TTC549 (cell line): ENCODE data around the gene PDE12.
A peak's percentile ranks its signal among the peaks of the same experiment; 100 is the strongest.
"Not testable (repeated sequence)": the region's sequence is repeated elsewhere in the genome, so short reads cannot be mapped to it uniquely, and the experiment has no call there.

Experiments
- FAIRE-seq: peaks from 2 replicates; lab custom pipeline; 2012; peaks lifted over from hg19 to GRCh38; lab: Jason Lieb, UNC

The PDE12 gene

DNA sequence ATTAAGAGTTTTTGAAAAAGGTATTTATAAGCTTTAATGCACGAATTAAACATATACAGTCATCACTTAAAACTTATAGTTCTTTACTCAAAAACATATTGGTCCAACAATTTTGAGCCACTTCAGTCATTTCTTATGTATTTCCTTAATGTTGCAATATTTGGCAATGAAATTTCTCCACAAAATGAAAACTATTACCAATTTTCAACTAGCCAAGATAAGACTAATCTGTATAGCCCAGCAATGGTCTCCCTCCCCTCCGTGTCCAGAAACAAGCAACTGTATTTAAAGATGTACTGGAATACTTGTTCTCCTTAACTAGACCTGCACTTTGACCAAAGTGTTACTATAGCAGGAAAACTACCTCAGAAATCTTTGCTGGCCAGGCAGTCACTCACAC lies 31.8 kb downstream of the PDE12 start:
- no peak for FAIRE-seq

DNA sequence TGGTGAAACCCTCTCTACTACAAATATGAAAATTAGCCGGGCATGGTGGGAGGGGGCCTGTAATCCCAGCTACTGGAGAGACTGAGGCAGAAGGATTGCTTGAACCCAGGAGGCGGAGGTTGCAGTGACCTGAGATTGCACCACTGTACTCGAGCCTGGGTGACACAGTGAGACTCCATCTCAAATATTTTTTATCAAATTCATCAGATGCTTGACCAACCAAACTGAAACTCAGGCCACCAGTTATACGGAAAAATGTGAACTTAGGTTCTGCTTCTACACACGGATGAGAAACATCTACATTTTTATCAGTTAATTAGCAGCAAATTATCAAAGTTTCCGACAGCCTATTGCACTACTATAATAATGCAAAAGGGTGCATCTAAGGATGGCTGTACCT lies 36.2 kb downstream of the PDE12 start:
- no peak for FAIRE-seq

DNA sequence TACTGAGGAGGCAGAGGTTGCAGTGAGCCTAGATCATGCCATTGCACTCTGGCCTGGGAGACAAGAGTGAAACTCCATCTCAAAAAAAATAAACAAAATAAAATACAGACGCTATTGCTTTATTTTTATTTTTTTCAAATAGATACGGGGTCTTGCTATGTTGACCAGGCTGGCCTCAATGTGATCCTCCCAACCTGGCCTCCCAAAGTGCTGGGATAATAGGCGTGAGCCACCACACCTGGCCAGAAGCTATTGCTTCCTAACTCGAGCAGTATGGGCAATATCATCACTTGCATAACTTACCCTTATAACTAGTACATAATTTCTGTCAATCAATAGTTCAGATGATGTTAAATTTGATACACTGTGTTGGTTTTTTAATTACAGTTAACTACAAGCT lies 38.1 kb downstream of the PDE12 start:
- FAIRE-seq, result no peak

DNA sequence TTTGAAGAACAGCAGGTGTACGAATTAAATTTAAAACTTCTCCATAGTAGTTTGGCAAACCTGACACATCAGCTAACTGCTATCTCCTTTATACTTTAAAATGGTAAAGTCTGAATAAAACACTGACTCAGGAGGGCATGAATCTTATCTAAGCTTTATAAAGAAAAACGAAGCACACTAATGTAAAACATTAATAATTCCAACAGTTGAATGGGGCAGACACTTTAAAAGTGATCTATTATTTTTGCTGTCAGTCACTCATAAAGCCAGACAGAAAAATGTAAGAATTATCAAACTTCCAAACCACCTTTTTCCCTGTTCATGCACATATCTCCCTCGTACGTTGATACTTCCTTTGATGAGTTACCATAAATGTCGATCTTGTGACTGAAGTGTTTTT lies 38.5 kb downstream of the PDE12 start:
- FAIRE-seq, result no peak

DNA sequence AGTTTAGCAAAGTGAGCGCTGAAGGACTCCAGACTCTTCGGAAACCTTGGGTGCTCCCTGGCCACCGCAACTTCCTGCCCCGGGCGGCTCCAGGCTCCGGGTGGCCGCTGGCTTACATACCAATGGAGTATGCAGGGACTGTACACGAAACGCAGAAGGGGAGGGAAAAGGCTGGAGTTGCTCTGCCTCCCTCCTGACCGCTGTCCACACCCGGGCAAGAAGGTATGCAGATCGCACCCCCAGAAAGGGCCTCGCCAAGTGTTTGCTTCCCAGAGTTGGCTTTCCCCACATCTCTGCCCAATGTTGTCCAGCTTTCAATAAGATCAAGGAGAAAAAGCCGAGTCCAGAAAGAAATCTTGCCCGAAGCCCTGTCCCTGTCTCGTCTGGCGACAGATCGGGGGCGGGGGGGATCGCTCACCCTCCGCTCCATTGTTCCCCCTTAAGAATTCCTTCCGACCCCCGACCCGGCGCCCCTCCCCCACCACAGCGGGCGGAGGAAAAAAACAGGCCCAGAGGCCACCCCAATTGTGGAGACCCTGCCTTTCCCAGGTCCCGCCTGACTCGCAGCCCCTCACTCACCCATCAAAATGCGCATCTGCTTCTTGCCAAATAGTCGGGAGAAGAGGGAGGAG lies 40.5 kb downstream of the PDE12 start:
- no peak for FAIRE-seq

DNA sequence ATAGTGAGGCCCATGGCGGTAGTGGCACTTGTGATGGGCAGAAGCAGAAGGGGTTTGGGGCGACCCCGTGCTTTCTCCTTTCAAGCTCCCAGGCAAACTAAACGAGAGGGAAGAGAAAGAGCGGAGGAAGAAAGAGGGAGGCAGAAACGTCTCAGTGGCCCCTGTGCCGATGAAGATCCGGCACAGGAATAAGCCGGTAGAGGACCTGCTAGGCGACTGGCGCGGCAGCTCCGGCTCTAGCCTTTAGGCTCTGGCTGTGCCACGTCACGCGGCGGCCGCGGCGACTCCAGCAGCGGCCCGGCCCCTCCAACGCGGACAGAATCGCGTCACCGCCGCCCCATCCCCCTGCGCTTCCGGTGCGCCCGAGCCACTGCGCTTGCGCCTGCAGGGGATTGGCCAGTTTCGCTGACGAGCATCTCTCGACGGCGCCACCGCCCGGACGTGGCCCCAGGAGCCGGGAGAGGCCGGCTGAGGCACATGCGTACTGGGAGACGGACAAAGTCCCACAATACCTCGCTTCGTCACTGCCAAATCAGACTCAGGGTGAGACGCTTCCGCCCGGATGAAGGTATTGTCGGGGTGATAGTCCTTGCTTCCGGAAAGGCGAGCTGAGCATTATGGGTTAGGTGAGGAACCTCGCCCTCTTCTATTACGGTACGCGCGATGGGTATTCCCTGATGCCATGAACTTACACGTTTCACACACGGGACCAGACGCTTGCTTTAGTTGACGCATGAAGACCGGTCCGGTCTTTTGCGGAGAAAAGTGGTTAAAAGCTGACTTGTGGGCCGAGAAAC lies 41.3 kb downstream of the PDE12 start, which contains the start of gene ARF4:
Gene ARF4, minus strand, starts transcription at position 218 of the 797 bp plus-strand sequence. Its CDS starts 204 bp downstream, at position 14.
- FAIRE-seq, result peak; percentile 93

DNA sequence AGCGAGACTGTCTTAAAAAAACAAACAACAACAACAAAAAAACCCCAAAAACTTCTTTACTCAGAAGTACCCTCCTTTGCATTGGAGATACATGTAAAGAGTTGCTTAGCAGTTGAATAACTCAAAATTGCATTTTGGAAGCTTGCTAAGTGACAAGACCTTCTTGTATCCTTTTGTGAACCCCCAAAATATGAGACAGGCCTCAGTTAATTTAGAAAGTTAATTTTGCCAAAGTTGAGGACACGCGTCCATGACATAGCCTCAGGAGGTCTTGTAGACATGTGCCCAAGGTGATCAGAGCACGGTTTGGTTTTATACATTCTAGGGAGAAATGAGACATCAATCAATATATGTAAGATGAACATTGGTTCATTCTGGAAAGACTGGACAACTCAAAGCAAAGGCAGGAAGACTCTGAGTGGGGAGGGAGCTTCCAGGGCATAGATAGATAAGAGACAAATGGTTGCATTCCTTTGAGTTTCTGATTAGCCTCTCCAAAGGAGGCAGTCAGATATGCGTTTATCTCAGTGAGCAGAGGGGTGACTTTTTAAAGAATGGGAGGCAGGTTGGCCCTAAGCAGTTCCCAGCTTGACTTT lies 42.8 kb downstream of the PDE12 start:
- no peak for FAIRE-seq

DNA sequence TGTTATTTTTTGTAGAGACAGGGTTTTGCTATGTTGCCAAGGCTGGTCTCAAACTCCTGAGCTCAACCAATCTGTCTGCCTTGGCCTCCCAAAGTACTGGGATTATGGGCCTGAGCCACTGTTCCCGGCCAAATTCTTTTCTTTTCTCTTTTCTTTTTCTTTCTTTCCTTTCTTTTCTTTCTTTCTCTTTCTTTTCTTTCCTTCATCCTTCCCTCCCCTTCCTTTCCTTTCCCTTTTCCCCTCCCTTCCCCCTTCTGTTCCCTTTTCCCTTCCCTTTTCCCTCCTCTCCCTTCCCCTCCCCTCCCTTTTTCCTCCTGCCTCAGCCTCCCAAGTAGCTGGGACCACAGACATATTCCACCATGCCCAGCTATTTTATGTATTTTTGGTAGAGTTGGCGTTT lies 44.1 kb downstream of the PDE12 start:
- no peak for FAIRE-seq

DNA sequence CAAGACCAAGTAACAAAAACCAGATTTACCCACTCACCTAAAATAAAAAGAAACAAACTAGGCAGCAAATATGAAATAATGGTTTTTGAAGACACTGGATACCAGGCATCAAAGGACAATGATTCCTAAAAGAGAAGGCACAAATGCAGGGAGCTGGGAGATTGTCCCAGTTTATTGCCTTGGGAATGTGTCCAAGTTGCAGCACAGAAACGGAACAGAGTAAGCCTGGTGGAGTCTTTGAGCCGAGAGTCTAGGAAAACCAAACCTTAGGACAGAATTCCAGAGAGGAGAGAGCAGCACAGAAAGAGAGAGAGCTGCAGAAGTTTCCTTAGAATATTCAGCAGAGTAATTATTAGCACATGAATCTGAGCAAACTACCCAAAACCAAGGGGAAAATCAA lies 48.9 kb downstream of the PDE12 start:
- no peak for FAIRE-seq

DNA sequence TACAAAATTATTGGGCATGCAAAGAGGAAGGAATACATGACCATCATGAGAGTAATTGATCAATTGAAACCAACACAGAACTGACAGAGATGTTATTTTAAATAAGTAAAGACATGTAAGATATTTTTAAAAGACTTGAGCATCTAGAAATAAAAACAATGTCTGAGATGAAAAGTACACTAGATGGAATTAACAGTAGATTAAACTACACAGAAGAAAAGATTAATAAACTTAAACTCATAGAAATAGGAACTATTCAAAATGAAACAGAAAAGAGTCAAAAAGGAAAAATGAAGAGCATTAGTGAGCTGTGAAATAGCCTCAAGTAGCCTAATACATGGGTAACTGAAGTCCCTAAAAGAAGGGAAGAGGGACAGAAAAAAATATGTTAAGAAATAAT lies 49.6 kb downstream of the PDE12 start:
- FAIRE-seq, result no peak

DNA sequence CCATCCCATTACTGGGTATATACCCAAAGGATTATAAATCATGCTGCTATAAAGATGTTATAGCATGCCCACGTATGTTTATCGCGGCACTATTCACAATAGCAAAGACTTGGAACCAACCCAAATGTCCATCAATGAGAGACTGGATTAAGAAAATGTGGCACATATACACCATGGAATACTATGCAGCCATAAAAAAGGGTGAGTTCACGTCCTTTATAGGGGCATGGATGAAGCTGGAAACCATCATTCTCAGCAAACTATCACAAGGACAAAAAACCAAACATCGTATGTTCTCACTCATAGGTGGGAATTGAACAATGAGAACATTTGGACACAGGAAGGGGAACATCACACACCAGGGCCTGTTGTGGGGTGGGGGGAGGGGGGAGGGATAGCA lies 55.8 kb downstream of the PDE12 start:
- FAIRE-seq, result not testable (repeated sequence)

DNA sequence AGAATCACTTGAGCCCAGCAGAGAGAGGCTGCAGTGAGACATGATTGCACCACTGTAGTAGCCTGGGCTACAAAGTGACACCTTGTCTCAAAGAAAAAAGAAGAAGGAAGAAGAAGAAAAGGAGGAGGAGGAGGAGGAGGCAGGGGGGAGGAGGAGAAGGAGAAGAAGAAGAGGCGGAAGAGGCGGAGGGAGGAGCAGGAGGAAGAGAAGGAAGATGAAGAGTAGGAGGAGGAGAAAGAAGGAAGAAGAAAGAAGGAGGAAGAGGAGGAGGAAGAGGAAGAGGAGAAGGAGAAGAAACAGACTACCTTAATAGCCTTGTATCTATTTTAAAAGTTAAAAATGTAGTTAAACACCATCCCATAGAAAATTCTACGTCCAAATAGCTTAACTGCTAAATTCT lies 60.2 kb downstream of the PDE12 start:
- FAIRE-seq, result no peak
